GM21526 (cell line): ENCODE data around the gene F2R.

Experiments used
- ATAC-seq: cut with Tn5 transposase; IDR thresholded peaks from one replicate; pipeline ENCODE4 v1.9.1; 2021; ENCODE audit warnings: moderate library complexity; ENCODE audit not compliant: unreplicated experiment, low FRiP score

The F2R gene

DNA sequence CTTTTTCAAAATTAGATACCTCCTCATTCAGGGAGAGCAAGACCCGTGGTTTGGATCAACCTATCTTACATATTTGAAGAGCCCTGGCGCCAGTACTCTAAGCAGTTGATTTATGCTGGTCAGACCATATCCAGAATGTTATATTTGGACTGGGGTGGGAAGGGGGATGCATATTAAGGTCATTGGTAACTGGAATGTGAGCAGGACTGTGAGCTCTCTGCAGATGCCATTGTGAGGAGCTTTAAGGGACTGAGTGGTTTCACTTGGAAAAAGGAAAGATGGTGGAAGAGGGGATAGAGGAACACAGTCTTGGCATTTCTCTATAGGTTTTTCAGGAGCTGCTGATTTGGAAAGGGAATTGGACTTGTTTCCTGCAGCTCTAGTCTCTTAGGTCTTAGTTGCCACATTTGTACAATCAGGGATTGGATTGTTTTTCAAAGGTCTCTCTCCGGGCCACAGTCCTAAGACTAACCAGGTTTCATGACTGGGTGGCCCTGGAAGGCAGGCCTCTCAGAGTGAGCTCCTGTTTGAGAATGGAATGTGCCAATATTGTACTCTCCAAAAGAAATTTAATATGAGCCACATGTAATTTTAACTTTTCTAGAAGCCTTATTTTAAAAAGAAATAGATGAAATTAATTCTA, 25.8 kb upstream of the F2R start:
- no peak for ATAC-seq

DNA sequence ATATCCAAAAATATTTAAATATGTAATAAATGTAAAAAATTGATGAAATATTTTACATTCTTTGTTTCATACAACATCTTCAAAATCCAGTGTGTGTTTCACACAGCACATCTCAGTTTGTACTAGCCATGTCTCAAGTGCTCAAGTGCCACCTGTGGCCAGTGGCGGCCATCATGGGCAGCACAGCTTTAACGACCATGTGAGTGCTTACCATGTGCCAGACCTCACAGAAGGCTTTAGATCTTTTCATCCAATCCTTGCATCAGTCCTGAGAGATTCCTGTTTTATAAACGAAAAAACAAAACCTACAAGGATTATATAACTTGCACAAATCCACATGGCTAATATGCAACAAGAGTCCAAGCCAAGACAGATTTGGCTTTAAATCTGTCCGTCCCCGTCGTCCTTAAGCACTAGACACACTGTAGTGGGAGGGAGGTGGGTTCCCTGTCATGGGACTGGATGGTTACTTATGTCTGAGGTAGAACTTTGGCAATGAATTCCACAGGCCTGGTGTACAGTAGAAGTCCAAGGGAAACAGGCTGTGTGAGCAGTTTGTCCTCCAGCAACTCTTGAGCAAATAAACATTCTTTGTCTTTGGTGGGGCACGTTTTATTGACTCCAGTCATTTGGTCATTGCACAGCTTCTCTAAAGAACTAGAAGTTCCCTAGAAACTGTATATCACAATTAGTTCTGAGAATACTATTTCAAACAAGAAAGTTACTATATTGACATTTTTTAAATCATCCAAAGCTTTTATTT, 25.0 kb upstream of the F2R start:
- ATAC-seq, result no peak

DNA sequence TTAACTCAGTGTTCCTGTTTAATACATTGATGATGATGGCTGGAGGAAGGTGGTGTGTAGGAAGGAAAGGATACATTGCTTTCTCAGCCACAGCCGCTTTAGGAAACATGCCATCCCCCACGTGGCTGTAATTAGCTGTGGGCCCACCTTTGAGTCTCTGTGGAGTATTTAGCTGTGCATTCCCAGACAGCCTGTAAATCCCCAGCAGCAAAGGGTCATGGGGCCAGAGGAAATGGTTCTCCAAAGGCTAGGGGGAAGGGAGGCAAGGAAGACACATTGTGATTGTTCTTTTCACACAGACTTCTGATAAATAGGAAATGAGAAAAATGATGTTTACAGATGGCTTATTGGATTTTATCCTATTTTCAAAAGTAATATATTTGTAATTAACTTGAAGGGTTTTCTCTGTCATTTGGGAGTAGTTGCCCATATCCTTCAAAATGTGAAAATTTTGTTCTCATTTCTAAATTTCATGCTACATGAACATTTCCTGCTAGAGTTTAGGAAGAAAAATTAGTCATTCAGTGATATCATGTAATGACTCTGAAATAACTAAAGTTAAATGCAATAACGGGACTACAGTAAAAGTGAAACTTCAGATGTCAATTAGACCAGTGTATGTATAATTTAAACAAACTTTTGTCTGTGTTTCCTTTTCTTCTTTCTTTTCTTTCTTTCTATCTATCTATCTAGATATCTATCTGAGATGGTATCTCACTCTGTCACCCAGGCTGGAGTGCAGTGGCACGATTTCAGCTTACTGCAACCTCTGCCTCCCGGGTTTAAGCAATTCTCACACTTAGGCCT, 24.3 kb upstream of the F2R start:
- ATAC-seq, result no peak

DNA sequence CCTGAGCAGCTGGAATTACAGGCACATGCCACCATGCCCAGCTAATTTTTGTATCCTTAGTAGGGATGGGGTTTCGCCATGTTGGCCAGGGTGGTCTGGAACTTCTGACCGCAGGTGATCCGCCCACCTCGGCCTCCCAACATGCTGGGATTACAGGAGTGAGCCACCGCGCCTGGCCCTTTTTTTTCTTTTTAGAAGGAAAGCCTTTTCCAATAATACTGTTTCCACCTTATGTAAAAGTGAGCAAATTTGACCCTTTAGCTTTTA, 23.7 kb upstream of the F2R start:
- no peak for ATAC-seq

DNA sequence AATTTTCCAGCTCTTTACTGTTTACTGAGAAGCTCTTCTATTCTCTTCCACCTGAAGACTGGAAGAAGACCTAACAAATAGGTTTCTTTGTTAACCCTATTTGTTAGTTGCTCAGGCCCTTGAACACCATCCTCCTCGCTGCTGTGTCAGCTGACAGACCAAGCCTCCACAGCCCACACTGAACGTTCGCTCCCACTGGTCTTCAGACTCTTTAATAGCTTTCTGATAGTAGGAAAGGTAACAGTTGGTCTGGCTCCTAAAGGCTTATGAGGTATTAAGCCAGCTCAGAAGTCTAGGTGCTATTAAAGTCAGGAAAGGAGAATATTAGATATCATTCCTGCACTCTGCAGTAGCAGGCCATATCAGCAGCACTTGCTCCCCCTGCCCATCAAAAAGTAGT, 23.3 kb upstream of the F2R start:
- ATAC-seq, result no peak

DNA sequence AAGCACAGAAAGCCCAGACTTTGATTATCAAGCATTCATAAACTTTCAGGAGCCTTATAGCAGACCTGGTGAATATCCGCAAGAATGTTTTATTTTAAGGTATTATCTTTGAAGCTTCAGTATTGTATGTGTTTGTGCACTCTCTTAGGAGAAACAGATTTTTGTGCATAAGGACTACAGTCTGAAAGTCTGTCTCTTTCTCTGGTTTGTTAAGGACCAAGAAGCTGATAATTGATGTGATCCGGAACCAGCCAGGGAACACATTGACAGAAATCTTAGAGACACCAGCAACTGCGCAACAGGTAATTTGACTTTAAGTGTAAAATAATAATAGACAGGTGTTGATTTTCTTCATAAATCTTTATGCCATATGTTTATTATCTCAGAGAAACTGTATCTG, 22.8 kb upstream of the F2R start:
- ATAC-seq, result no peak

DNA sequence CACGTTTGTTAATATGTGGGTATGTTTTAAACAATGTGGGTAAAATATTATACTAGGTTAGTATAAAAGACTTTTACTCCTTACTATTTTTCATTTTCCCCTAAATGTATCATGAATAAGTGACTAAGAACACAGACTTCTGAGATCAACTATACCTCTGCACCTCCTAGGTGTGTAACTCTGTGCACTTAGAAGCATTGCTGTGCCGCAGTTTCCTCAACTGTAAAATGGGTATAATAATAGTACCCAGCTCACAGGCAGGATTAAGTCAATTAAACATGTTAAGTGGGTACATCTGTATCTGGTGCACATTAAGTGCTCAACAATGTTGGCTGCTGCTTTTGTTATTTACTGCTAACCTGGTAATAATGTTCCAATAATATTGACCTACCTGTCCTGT, 21.6 kb upstream of the F2R start:
- ATAC-seq, result no peak

DNA sequence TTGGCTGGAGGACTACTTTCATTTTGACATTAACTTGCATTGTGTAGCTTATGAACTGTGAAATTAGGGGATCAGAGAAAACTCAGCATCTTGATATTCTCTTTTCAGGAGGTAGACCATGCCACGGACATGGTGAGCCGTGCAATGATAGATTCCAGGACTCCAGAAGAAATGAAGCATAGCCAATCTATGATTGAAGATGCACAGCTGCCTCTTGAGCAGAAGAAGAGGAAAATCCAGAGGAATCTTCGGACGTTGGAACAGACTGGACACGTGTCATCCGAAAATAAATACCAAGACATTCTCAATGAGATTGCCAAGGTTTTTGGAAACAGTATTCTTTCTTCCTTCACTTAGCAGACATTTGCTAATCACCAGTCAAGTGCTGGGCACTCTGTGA, 20.6 kb upstream of the F2R start:
- ATAC-seq, result no peak

DNA sequence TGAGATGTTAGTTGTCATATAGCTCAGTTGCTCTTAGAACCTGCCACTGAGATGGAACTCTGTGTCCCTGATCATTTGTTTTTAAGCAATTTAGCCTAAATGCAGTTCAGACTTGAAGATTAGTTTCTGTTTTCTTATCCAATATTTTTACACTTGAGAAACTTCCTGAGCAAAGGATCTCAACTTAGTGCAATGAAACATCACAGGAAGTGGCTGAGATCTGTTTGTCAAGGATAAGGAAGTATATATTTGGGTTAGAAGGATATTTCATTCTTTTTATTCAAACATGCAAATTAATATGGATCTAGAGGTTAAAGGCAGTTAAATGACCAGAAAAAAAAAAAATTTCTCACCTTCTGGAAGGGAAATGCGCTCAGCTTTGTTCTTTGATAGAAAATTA, 19.7 kb upstream of the F2R start:
- ATAC-seq, result no peak

DNA sequence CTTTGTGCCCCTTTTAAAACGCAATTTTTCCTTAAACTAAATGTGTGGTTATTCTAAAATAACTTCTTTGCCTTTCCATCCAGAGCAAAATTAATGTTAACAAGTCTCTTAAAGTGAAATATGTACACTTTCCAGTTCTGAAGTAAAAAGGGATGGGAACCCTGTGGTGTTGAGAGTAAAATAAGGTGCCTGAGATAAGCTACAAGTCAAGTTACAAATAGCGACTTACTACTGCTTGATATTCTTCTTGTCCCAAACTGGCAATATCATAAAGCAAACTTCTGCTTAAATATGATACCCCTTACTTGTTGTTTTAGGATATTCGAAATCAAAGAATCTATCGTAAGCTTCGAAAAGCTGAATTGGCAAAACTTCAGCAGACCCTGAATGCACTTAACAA, 18.3 kb upstream of the F2R start:
- no peak for ATAC-seq

DNA sequence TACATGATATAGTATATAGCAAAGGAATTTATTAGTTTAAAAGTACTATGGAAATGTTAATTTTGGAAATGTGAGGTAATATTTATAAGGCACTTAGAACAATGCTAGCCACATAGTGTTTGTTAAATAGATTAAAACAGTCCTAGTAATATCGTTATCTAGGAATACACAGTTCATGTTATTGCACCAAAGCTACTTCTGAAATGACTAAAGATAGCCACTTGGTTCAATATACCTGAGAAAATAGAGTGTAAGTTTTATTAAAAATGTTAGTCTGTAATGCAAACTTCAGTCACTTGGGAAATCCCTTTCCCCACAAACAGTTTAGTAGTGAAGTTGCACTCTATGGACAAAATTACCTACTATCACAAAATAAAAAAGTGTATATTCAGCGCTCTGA, 15.4 kb upstream of the F2R start:
- no peak for ATAC-seq

DNA sequence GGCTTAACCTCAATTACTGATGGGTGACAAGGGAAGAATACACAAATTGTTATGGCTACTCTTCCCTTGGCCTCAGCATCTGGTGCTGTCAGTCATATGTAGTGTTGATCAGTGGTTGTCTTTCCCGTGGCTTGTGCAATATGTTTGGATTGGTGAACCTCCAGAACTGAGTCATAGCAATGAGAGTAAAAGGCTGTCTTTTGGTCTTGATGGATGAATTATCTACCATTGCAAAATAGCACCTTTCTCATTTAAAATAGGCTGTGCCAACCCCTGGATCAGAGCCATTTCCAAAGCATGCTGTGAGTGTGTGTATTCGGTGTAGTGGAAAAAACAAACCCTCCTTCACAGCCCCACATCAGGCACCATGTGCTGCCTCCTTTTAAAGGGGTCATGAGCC, 14.6 kb upstream of the F2R start:
- no peak for ATAC-seq

DNA sequence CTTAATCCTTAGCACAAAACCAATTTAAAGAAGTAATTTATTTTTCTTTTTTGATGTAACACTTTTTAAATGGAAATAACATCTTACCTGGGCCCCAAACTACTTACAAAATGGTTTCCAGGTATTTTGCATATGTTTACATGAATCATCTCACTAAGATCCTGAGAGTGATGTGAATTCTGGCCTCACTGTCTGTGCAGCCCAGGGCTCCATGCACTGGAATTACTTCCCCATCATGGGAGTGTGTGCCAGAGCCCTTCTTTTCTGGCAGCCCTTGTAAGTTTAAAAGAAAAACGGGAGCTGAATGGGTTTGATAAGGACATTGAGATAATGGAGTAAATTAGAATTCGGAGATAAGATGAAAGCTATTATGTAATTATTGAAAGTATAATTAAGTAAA, 12.2 kb upstream of the F2R start:
- ATAC-seq, result no peak

DNA sequence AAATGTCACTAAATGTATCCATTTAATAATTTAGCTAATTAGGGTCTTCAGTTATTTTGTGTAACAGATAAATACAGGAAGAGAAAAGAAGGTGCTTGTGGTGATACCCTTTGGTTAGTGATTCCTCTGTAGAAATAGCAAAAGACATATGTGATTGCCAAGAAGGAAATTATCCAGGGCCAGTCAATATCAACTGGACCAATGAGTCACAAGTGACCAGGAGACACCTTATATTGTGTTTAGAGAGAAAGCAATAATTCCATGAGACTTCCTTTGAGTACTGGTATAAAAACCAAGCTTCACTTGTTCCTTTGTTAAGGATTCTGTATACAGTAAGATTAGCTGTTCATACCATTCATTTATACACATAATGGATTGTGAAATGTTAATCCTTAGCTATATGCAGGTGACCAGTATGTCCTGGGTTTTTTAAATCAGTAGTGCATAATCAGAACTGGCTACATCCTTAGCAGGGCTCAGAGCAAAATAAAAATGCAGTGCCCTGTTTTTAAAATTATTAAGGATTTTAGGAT, 11.7 kb upstream of the F2R start:
- no peak for ATAC-seq

DNA sequence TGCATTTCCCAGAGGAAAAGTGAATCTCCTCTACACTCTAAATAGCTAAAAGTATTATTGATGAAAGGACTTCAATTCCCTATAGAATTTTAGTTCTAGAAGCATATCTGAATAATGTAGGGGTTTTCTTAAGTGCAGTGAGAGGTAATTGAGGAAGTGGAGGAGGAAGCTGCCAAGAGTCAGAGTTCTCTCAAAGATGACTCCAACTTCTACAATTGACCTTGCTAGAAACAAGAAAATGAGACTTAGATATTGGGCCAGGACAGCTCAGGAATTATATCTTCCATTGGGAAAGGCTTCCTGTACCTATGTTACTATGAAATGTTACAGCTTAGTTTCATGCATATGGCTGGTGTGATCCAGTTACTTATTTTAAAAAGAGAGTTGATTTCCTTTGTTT, 10.4 kb upstream of the F2R start:
- ATAC-seq, result no peak

DNA sequence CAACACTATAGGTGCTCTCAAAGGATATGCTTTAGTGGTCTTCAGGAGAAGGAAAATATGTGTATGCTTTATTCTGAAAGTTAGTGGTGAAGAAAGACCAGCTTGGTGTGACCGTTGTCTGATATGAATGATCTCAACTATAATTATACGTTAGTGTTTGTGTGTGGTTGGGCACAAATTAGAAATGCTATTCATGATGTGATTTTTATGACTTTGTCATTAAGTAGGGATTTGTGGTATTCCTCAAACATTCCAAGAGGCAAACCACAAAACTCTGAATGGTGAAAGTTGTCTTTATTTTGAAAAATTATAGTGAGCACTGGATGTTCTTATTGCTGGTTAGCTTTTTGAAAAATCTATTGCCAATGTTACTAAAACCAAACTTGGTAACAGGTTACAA, 6.2 kb upstream of the F2R start:
- ATAC-seq, result no peak

DNA sequence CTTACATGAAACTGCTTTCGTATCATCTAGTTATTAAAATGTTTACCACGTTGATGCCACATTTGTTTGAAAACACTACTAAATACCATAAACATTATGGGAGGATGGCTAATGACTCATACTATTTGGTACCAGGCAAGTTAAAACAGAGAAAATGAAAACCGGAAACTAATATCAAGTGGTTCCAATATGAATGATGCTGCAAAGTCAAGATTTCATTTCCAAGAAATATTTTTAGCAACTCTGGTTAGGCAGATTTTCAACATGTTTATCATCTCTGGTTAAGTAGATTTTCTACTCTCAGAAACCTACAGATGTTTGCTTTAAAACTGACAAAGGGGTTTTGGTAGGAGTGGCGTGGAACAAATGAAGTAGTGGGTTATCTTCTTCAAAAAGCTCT, 4.9 kb upstream of the F2R start:
- ATAC-seq, result no peak

DNA sequence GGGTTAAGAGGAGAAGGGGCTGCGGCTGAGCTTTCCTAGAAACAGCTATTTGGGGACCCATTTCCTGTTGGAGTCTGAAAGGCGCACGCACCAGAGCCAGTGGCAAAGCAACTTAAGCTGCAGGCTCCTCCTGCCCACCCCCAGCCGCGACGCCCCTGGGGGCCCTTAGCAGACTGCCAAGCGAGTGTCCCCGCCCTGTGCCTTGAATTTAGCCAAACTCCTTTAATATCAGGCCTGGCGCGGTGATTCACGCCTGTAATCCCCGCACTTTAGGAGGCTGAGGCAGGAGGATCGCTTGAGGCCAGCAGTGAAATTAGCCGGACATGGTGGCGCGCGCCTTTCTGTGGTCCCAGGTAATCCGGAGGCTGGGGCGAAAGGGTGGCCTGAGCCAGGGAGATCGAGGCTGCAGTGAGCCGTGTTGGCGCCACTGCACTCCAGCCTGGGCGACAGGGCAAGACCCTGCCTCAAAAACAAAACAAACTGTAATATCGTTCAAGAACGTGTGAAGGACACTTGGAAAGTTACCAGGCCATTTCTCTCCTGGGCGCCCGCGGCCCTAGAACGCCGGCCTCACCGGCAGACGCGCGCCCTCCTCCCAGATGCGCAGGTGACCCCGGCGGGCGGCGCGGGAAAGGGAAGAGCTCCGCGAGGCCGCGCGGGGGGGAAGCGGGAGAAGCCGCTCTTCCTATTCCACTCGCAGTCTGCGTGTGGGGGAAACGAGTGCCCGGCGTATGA, 1.0 kb upstream of the F2R start:
- no peak for ATAC-seq

DNA sequence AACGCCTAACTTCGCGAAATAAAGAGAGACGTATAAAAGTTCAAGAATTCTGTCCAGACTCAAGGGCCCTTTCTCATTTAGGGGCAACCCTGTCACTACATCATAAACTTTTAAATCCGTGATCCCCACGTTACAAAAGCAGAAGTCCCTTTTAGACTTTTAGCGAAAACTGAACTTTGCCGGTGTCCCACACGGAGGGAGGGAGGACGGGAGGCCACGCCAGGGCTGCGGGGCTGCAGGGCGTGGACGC, 515 bp upstream of the F2R start:
- ATAC-seq, result no peak

DNA sequence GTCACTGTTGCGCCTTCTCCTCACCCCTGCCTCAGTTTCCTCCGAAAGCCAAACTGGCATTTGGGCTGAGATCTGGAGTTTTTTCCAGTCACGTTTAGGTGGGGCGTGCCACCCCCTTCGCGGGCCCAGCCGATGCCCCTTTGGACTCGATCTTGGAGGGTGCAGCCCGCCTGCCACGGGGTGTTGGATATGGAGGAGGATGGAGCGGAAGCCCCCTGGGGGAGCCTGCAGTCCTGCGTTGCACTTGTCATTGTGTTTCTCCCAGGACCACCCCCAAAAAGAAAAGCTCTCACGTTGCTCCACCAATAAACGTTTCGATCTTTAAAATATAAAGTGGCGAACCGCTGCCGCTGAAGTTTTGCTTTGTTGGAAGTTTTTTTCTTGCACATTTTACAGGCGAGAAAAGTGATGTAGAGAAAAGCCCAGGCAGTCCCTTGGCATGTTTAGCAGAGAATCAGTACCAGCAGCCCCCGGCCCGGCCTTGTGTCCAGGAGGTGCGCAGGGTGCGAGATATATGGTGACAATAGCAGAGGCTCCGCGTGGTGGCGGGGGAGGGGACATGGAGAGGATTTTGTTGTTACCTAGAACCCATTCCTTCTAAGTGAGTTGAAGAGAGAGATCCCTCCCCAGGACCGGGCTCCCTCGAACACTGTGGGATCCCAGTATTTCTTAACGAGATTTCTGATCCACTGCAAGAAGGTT, 681 bp downstream of the F2R start:
- no peak for ATAC-seq
